ENCODE measurements around the gene GDAP1L1.

DNA sequence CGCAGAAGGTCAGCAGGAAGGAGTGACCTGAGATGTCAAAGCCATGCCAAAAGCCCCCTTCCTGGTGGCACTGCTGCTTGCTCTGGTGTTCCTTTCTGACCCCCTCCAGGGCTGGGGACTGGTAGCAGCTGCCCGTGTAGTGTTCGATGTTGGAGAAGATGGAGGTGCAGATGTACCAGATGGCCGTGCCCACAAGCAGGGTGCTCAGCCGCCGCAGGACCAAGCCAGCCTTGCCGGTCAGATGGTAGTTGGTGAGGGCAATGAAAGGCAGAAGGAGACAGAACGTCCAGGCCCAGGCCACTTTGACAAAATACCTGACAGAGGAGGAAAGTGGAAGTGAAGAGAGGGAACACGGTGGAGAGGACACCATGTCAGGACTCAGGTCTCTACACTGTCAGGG is 59.8 kb downstream of the GDAP1L1 start:
- no peak for TF ChIP-seq SUZ12 (IDR thresholded peaks at IDR 0.05; ENCODE audit: extremely low read depth, insufficient read depth, insufficient read length)
- TF ChIP-seq YY1 (IDR thresholded peaks at IDR 0.05; ENCODE audit: insufficient read depth, insufficient read length), result no peak

Data from NT2/D1 (cell line).